HTR-8/SVneo (cell line): ENCODE results near the gene NHERF1.

Experiments used
- DNase-seq: peaks from one replicate; pipeline ENCODE4 v3.0.0; 2011; ENCODE audit warnings: low spot score, mixed read lengths; ENCODE audit not compliant: insufficient read length
- FAIRE-seq: peaks from 2 replicates; lab custom pipeline; 2011; peaks lifted over from hg19 to GRCh38; lab: Jason Lieb, UNC

NHERF1 gene

DNA sequence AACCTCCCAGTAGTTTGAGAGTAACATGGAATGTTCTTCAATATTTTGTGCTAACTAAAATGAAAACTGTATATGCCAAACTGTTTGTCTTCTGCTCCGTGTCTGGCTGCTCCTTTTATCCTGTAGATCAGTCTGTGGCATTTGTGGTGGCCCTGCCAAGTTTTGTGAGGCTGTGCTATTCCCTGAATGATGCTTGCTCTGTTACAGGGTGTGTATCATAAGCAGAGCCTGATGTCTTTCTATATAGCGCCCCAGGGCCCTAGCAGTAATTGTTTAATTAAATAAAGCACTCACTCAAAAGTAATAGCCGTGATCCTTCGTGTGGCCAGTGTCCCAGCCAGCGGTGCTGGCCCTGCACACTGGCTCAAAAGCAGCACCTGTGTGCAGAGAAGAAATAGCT lies 55.5 kb downstream of the NHERF1 start:
- FAIRE-seq (no peak), DNase-seq (no peak)

DNA sequence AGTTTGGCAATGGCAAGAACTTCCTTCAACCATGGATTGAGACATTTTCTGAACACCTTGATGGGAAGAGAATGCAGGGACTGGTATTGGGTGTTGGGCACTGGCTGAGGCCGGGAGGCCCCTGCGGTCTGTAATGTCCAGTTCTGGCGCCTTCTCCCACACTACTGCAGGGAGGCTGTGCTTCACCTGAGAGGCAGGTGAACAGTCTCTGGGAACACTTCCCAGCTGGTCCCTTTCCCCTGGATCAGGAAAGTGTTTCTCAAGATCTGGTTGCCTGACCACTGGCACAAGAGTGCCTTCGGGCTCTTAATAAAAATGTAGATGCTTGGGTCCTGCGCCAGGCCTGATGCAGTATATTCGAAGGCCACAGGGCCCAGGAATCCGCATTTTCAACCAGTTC lies 56.3 kb downstream of the NHERF1 start:
- FAIRE-seq (no peak), DNase-seq (no peak)

DNA sequence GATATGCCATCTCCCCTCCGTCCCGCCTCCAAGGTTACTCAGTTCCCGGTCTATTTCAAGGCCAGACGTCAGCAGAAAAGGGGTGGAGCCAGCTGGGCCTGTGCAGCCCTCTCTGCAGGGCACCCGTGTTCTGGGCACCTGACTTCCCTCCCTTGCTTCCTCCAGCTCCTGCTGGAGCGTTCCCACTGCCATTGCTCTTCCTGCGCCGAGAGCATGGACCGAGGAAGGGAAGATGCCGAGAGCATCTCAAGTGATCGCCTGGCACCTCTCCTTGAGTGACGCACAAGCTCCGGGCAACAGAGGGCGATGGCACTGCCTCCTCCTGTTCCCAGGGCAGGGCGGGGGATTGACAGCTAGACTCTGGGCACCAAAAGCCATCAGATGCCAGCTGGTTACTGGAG lies 57.2 kb downstream of the NHERF1 start:
- FAIRE-seq (no peak), DNase-seq (no peak)

DNA sequence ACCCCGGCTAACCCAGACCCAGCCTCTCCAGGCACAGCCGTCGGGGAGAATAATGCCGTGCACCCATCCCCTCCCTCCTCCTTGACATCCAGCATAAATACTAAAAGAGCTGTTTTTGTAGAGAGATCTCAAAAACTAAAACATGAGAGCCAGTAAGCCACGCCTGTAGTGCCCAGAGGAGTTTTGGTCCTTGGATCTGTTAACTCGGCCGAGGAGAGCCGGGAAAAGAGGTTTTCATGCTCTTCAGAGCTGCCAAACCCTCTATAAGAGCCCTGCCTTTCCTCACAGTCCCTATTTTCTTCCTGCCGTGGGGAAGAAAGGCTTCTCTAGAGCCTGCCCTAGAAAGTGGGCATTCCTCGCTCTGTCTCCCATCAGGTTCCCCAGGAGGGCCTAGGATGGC lies 57.9 kb downstream of the NHERF1 start:
- DNase-seq (no peak), FAIRE-seq (no peak)

DNA sequence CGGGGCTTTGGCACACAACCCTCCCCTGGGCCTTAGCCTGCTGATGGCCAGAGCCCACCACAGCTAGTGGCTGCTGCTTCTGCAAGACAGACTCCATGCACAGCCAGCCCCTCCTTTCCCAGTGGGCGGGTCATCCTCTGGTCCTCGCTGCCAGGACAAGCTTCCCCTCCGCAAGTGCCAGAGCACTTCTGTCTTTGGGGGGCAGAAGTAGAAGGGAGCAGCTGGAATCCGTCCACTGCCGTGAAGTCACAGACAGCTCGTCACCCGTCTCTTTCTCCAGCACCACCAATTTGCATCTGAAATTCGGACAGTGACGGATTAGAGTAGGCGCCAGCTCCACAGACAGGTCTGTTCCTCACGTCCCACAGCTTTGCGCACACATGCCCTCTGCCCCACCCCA lies 59.0 kb downstream of the NHERF1 start:
- no peak for DNase-seq
- no peak for FAIRE-seq

DNA sequence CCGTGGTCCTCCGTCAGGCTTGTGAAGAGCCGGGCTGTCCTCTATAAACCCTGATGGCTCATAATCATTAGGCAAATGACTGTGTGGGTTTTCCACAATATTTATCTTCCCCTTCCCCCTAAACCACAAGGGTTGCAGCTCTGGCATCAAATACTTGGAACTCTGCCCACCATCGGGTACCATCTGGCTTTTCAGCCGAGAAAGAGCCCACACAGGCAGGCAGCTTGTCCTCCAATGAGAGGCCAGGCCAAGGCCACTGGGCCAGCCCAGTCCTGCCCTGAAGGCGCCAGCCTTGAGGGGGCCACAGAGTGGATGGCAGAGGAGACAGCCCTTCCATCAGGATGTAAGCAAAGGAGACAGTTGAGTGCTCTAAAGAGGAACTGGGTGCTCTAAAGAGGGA lies 59.5 kb downstream of the NHERF1 start:
- FAIRE-seq (no peak), DNase-seq (no peak)

DNA sequence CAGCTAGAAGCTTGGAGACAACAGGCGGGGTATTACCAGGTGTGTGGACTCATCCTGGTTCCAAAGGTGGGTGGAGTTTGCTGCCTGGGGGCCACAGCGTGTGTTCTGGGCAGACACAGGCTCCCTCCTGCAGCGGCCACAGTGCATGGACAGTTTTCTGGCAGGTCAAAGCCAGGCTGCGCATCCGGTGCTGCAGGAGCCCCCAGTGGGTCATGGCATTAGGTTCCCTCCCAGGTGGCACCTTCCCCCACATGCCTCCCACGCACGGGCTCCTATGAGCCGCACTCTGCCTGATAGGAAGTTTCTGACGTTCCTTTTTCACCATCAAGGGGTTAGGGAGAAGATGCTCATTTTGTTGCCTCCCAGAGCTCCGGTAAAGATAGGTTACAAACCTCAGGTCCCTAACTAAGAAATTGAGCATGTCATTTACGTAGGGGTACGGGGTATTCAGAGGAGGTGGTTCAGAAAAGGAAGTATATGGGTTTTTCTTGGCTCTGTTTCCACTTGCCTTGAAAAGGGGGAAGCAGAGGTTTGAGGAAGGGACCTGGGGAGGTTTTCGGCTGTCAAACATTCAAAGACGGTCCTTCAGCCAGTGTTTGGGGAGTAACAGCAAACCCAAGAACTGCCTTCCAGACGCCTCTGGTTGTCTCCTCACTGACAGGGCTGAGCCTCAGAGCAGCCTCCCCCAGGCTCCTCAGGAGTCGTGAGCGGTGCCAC lies 60.4 kb downstream of the NHERF1 start:
- DNase-seq = no peak
- FAIRE-seq = no peak

DNA sequence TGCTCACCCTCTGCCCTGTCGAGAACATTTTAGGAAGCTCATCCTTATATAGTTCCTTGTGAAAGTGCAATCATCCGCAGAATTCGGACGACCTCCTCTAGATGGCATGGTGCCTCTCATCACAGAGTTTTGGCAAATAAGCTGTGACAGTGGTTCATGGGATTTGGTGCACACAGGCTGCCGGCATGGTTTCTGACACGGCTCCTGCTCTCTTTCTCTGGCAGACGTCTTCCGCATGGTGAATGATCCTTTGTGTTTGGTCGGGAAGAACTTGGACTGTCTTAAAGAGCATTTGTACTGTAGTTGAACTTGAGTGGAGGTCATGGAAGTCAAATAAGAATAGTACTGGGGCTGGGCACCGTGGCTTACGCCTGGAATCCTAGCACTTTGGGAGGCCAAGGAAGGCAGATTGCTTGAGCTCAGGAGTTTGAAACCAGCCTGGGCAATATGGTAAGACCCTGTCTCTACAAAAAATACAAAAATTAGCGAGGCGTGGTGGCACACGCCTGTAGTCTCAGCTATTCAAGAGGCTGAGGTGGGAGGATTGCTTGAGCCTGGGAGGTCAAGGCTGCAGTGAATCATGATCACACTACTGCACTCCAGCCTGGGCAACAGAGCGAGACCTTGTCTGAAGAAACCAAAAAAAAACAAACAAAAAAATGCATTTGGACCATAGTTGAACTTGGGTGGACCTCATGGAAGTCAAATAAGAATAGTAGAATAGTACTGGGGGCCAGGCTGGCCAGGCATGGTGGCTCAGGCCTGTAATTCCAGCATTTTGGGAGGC lies 62.5 kb downstream of the NHERF1 start:
- FAIRE-seq (no peak), DNase-seq (no peak)

DNA sequence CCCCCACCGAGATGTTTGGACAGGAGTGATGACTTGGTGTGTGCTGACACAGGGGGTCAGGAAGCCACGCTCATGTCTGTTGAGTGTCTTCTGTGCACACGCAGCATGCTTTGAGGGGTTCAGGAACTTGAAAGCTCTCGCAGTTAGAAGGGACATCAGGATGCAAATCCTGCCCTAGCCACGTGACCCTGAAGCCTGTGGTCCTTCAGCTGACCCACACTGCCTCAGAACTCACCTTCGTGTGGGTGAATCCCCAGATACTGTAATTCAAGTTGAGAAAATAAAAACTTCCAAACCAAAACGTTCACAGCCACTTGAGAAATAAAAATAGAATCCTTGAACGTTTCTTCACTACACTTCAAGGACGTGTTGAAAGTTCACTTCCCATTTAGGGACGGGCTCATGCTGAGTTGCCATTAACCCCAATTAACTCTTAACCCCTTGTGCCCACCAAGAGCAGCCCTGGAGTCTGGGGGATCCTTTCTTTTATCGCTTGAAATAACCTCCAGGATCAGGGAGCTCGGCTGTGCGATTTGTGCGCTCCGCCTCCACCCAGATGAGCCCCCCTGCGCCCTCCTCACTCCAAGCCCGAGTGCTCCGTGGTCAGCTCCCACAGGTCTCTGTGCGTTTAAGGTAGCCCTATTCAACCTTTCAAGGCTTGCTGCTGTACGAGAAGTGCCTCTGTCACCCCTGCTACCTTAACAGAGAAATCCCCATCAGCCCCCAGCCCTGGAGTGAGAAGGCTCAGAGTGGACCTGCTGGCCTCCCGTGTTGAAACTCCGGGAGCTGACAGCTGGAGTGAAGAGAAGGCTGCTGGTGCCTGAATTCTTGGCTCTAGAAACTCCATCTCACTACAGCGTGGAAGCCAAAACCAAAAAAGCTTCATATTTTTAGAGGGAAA lies 63.9 kb downstream of the NHERF1 start:
- no peak for DNase-seq
- no peak for FAIRE-seq

DNA sequence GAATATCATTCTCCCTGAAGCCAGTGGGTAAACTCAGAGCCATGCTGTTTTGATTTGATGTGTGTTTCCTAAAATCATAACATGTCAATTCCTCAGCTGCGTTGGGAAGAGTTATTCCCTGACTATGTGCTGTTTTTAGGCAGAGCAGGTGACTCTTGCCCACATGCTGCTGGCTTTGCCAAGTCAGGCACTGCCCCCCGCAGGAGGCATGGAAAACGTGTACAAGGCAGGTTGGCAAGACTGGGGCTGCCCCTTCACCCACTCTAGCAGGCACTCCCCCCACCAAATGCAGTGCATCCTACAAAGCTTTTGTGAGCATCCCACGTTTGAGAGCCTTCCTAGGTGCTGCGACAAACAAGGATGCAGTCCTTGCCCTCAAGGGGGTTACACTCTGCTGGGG lies 66.0 kb downstream of the NHERF1 start:
- no peak for FAIRE-seq
- DNase-seq = no peak

DNA sequence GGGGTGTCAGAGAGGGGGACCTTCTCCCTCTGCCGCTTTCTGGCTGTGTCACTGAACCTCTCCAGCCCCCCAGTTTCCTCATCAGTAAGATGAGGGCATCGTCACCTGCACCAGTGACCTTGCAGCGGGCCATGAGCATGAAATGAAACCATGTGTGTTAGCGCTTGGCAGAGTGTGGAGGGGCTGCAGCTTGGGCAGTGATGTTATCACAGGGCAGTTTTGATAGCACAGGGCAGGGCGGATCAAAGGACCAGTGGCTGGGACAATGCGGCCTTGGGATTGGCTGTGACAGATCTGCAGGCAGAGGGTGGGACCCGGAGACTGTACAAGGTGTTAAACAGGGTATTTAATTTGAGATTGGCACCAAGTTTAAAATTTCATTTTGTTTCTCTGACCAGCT lies 66.6 kb downstream of the NHERF1 start:
- DNase-seq (no peak), FAIRE-seq (no peak)

DNA sequence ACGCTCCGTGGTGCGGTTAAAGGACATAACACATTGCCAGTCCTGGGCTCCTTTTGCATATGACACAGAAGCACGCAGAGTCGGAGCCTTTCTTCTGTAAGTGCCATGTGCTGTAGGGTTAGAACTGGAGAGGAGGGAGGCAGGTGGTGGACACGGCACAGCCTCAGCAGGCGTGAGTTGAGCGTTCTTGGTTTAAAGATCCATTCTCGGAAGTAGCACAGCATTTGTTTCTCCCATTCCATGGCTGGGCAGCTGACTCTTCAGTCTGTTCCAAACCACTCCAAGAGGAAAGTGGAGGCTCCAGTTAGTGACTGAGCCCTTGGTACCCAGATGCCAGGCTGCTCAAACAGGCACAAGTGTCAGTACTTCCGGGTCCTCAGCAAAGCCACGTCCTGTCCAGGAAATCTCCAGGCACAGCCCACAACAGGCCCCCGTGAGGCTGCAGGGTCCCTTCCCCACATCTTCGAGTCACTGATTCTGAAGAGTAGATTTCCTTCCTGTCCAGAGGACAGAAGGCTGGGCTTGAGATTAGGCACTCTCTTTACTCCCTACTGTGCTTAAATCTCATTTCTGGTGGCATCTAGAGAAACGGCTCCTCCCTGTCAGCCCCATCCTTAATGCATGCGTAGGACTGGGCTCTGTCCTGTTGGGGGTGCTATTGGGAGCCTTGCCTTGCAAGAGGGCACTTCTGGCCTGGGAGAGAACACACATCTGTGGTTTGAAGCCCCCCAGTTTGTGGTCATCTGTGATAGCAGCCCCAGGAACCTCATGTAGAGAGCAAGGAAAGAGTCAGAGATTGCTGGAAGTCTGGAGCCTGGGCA lies 67.3 kb downstream of the NHERF1 start:
- DNase-seq = no peak
- no peak for FAIRE-seq

DNA sequence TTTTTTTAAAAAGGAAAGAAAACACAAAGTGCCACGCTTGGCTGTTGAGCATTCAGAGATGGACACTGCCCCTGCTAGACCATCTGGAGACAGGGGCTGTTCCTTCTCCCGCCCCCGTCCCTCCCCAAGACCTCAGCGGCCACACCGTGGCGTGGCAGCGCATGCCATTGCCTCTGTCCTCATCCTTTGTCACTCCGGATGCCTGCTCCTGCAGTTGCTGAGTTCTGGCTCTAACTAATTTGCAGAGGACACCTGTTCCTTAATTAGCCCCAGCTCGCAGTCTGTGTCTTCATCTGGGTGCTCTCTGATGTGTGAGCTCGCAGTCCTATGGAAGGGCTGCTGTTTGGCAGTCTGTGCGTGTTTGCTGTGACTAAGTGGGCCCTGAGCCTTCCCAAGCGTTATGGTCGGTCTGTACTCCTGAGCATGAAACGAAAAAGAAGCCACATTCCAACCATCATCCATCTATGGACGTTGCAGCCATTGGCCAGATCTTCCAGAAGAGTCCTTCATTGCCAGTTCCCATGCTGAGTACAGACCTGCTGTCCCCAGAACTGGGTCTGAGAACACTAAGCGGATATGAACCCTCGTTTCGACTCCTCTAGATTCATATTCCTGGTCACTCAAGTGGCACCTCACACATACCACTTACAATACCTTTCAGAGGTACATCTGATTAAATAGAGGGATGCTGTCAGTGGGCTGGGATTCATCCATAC lies 68.6 kb downstream of the NHERF1 start:
- FAIRE-seq (peak; percentile 26), DNase-seq (no peak)

DNA sequence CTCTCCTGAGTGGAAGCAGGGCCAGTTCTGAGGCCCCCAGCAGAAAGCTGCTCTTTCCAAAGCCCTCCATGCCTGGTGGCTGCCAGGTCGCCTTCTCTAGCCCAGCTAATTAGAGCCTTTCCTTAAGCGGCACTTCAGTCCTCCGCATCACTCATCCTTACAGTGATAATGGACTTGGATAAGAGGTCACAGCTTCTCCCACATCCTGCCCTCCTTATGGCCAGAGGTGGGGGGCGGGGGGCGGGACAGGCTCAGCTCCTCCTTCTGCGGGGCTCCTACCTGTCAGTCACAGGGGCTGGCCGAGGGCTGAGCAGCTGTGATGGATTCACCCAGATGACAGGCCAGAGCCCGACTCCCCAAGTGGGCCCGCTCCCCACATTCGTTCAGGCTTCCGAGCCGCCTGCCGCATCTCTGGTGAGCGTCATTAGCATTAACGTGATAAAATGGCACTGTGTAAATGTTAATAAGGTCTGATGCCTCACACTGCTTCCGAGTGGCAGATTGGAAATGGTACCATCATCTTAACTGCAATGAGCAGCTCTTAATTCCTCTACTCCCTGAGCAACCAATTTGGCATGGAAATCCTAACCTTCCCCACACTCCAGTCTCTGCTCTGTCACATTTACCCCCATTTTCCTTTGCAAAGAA lies 70.0 kb downstream of the NHERF1 start:
- DNase-seq = no peak
- FAIRE-seq = no peak
